ENCODE data around the gene AGXT2.

- TF ChIP-seq, protein P1, sequence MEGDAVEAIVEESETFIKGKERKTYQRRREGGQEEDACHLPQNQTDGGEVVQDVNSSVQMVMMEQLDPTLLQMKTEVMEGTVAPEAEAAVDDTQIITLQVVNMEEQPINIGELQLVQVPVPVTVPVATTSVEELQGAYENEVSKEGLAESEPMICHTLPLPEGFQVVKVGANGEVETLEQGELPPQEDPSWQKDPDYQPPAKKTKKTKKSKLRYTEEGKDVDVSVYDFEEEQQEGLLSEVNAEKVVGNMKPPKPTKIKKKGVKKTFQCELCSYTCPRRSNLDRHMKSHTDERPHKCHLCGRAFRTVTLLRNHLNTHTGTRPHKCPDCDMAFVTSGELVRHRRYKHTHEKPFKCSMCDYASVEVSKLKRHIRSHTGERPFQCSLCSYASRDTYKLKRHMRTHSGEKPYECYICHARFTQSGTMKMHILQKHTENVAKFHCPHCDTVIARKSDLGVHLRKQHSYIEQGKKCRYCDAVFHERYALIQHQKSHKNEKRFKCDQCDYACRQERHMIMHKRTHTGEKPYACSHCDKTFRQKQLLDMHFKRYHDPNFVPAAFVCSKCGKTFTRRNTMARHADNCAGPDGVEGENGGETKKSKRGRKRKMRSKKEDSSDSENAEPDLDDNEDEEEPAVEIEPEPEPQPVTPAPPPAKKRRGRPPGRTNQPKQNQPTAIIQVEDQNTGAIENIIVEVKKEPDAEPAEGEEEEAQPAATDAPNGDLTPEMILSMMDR (IDR thresholded peaks at IDR 0.05): no peak
- TF ChIP-seq POLR2A (IDR thresholded peaks at IDR 0.05): no peak
These were observed 35.0 kb downstream of the AGXT2 start for GRCh38 chr5:35012796-35013195.
